SU-DHL-6 (cell line): Measurements from ENCODE around the gene THRAP3.

ENCODE experiments used
- H2AFZ ChIP-seq: fragments of 200-600 bp; sonication (generic); 2 replicates; pipeline ENCODE4 v1.6.1; 2014; ENCODE audit warnings: low read depth, mild to moderate bottlenecking, moderate library complexity, mixed read lengths, antibody characterized with exemption, low read length; ENCODE audit not compliant: severe bottlenecking
- H3F3A ChIP-seq: fragments of 200-600 bp; shearing (Covaris generic); 2 replicates; pipeline ENCODE4 v1.6.0; 2016; ENCODE audit warnings: antibody characterized with exemption, mild to moderate bottlenecking; ENCODE audit not compliant: insufficient read depth
- H3K27ac ChIP-seq: fragments of 200-600 bp; sonication (generic); 2 replicates; pipeline ENCODE4 v1.5.1; 2016; ENCODE audit warnings: low read depth, mild to moderate bottlenecking, low read length, moderate library complexity, mixed read lengths
- H3K27me3 ChIP-seq: fragments of 200-600 bp; sonication (generic), shearing (Covaris generic); 2 replicates; pipeline ENCODE4 v1.6.0; 2014; ENCODE audit warnings: mild to moderate bottlenecking, low read length
- H3K36me3 ChIP-seq: fragments of 200-600 bp; sonication (generic); 2 replicates; pipeline ENCODE4 v1.6.1; 2014; ENCODE audit warnings: mild to moderate bottlenecking, low read length, mixed read lengths
- H3K4me2 ChIP-seq: fragments of 300-600, 200-600 bp; shearing (Covaris generic), sonication (generic); 2 replicates; pipeline ENCODE4 v1.6.0; 2014; ENCODE audit warnings: low read length, low read depth, mild to moderate bottlenecking; ENCODE audit not compliant: poor library complexity, severe bottlenecking
- H3K4me3 ChIP-seq: fragments of 200-600 bp; sonication (generic); 2 replicates; pipeline ENCODE4 v1.5.1; 2014; ENCODE audit warnings: antibody characterized with exemption, low read length, mild to moderate bottlenecking, mixed read lengths; ENCODE audit not compliant: insufficient read depth, poor library complexity, severe bottlenecking
- H3K79me2 ChIP-seq: fragments of 200-600 bp; sonication (generic); 2 replicates; pipeline ENCODE4 v1.6.1; 2014; ENCODE audit warnings: mild to moderate bottlenecking, low read length, moderate library complexity; ENCODE audit not compliant: insufficient read depth
- H3K9ac ChIP-seq: fragments of 200-600 bp; sonication (generic); 2 replicates; pipeline ENCODE4 v1.7.0; 2014; ENCODE audit warnings: mild to moderate bottlenecking, low read length
- H3K9me2 ChIP-seq: fragments of 200-600 bp; sonication (generic); replicated peaks from 2 replicates; pipeline ENCODE4 v1.6.1; 2014; ENCODE audit warnings: low read length; ENCODE audit not compliant: insufficient read depth
- H3K9me3 ChIP-seq: fragments of 200-600 bp; sonication (generic); 2 replicates; pipeline ENCODE4 v1.6.1; 2014; ENCODE audit warnings: low read length, mixed read lengths; ENCODE audit not compliant: insufficient read depth
- H4K20me1 ChIP-seq: fragments of 200-600 bp; sonication (generic); 2 replicates; pipeline ENCODE4 v1.6.1; 2014; ENCODE audit warnings: low read depth, mild to moderate bottlenecking, antibody characterized with exemption, low read length, moderate library complexity, mixed read lengths
- CTCF ChIP-seq: fragments of 200-600 bp; sonication (generic); IDR thresholded peaks from one replicate; pipeline ENCODE4 v1.5.1; 2017; ENCODE audit warnings: antibody characterized with exemption, mild to moderate bottlenecking, low read length, moderate library complexity; ENCODE audit not compliant: insufficient read depth, poor library complexity, severe bottlenecking
- EZH2phosphoT487 ChIP-seq: fragments of 200-600 bp; sonication (generic), shearing (Covaris generic); conservative IDR thresholded peaks from 2 replicates; pipeline ENCODE4 v1.6.1; 2018; ENCODE audit warnings: mild to moderate bottlenecking, antibody characterized with exemption, low read length, moderate library complexity, mixed read lengths

The THRAP3 gene

GRCh38 chr1:36285443-36286101 is 61.3 kb downstream of the THRAP3 start:
- H3K79me2 ChIP-seq, result peaks cover 31% of the 10 kb centered on the region
- H3K36me3 ChIP-seq, result peaks cover 52% of the 10 kb centered on the region
- H4K20me1 ChIP-seq, result no peaks in the 10 kb centered on the region

GRCh38 chr1:36286802-36287201 is 62.6 kb downstream of the THRAP3 start:
- Histone ChIP-seq H3K9me2 (no peaks in the 10 kb centered on the region), H3K27me3 (no peaks in the 10 kb centered on the region), H3K4me2 (no peak overlapping the region), H3K27ac (no peak overlapping the region), H3K9me3 (no peaks in the 10 kb centered on the region), H3F3A (peaks cover 31% of the 10 kb centered on the region), H3K9ac (no peak overlapping the region), H2AFZ (no peak overlapping the region), H4K20me1 (no peaks in the 10 kb centered on the region), H3K4me3 (no peak overlapping the region), H3K36me3 (peaks cover 61% of the 10 kb centered on the region), H3K79me2 (peaks cover 28% of the 10 kb centered on the region)
- TF ChIP-seq CTCF (no peak), EZH2phosphoT487 (no peak)

More at GRCh38 chr1:36285443-36286101, 61.3 kb downstream of the THRAP3 start:
- H3K4me3 ChIP-seq, result no peak overlapping the region
- no peaks in the 10 kb centered on the region for H3K9me2 ChIP-seq
- H2AFZ ChIP-seq, result no peak overlapping the region
- no peaks in the 10 kb centered on the region for H3K27me3 ChIP-seq
- no peak overlapping the region for H3K9ac ChIP-seq
- H3K4me2 ChIP-seq, result peak overlapping the region; percentile 11
- peak; percentile 61 for TF ChIP-seq CTCF
- no peak for TF ChIP-seq EZH2phosphoT487
- peaks cover 31% of the 10 kb centered on the region for H3F3A ChIP-seq
- H3K9me3 ChIP-seq, result no peaks in the 10 kb centered on the region
- H3K27ac ChIP-seq, result peak overlapping the region; percentile 36; the same call in 1 of the 2 replicates

- H3K9me3 ChIP-seq, result no peaks in the 10 kb centered on the region
- no peak overlapping the region for H3K4me2 ChIP-seq
- H3K36me3 ChIP-seq, result peaks cover 63% of the 10 kb centered on the region
- no peaks in the 10 kb centered on the region for H4K20me1 ChIP-seq
- no peak overlapping the region for H2AFZ ChIP-seq
- TF ChIP-seq EZH2phosphoT487, result no peak
- no peak for TF ChIP-seq CTCF
- no peak overlapping the region for H3K4me3 ChIP-seq
- no peak overlapping the region for H3K27ac ChIP-seq
- no peaks in the 10 kb centered on the region for H3K27me3 ChIP-seq
- H3K9ac ChIP-seq, result no peak overlapping the region
- peaks cover 28% of the 10 kb centered on the region for H3K79me2 ChIP-seq
- no peaks in the 10 kb centered on the region for H3K9me2 ChIP-seq
- H3F3A ChIP-seq, result peaks cover 28% of the 10 kb centered on the region
These were observed 63.4 kb downstream of the THRAP3 start for GRCh38 chr1:36287595-36287994.
